Neural progenitor cell (in vitro differentiated cells): Measurements from ENCODE around the gene TRAPPC11. TPM values are rescaled to one million over a fixed set of nuclear protein-coding genes. Genes with fewer than 3 reads are reported as not detected.
"Not testable (repeated sequence)": the region's sequence is repeated elsewhere in the genome, so short reads cannot be mapped to it uniquely, and the experiment has no call there.

Experiments
- DNase-seq: peaks from one replicate; pipeline ENCODE4 v3.0.0-alpha.2; 2016; ENCODE audit warnings: low spot score
- H2AFZ ChIP-seq: fragments of 200-600 bp; sonication (generic); replicated peaks from 2 replicates; pipeline ENCODE4 v1.6.1; 2016; ENCODE audit warnings: antibody characterized with exemption
- H3F3A ChIP-seq: fragments of 200-600 bp; sonication (generic); 2 replicates; pipeline ENCODE4 v1.6.1; 2016; ENCODE audit warnings: antibody characterized with exemption, low read depth
- H3K27ac ChIP-seq: fragments of 200-600 bp; sonication (generic); 2 replicates; pipeline ENCODE4 v1.5.1; 2016; ENCODE audit warnings: mild to moderate bottlenecking
- H3K27me3 ChIP-seq: fragments of 200-600 bp; sonication (generic); 2 replicates; pipeline ENCODE4 v1.6.1; 2016; ENCODE audit warnings: mild to moderate bottlenecking, moderate library complexity
- H3K36me3 ChIP-seq: fragments of 200-600 bp; sonication (generic); 2 replicates; pipeline ENCODE4 v1.5.1; 2016
- H3K4me1 ChIP-seq: fragments of 200-600 bp; sonication (generic); 2 replicates; pipeline ENCODE4 v1.6.1; 2016; ENCODE audit warnings: mixed run types
- H3K4me2 ChIP-seq: fragments of 200-600 bp; sonication (generic); 2 replicates; pipeline ENCODE4 v1.6.1; 2016
- H3K4me3 ChIP-seq: fragments of 200-600 bp; sonication (generic); 2 replicates; pipeline ENCODE4 v1.5.1; 2016
- H3K79me2 ChIP-seq: fragments of 200-600 bp; sonication (generic); 2 replicates; pipeline ENCODE4 v1.6.1; 2016; ENCODE audit warnings: low read depth
- H3K9ac ChIP-seq: fragments of 200-600 bp; sonication (generic); 2 replicates; pipeline ENCODE4 v1.6.1; 2016
- H3K9me3 ChIP-seq: fragments of 200-600 bp; sonication (generic); 2 replicates; pipeline ENCODE4 v1.5.1; 2016; ENCODE audit warnings: low read depth
- H4K20me1 ChIP-seq: fragments of 200-600 bp; sonication (generic); 2 replicates; pipeline ENCODE4 v1.6.1; 2016; ENCODE audit warnings: low read depth
- H3K27ac Mint-ChIP-seq: 3 replicates; pipeline ENCODE4 v1.8.0; 2021; ENCODE audit warnings: mixed read lengths
- H3K27me3 Mint-ChIP-seq: 2 replicates; pipeline ENCODE4 v1.8.0; 2022; ENCODE audit warnings: low read depth, mild to moderate bottlenecking, inconsistent platforms, moderate library complexity, mixed read lengths; ENCODE audit not compliant: insufficient read depth
- H3K36me3 Mint-ChIP-seq: 3 replicates; pipeline ENCODE4 v1.8.0; 2021; ENCODE audit warnings: mixed read lengths
- H3K4me1 Mint-ChIP-seq: 3 replicates; pipeline ENCODE4 v1.8.0; 2021; ENCODE audit warnings: mixed read lengths
- H3K4me3 Mint-ChIP-seq: 3 replicates; pipeline ENCODE4 v1.8.0; 2021; ENCODE audit warnings: mild to moderate bottlenecking, moderate library complexity, mixed read lengths
- H3K9me3 Mint-ChIP-seq: 3 replicates; pipeline ENCODE4 v1.8.0; 2020; ENCODE audit warnings: mixed read lengths
- CTCF ChIP-seq: fragments of 200-600 bp; sonication (generic); IDR thresholded peaks from 2 replicates; pipeline ENCODE4 v1.5.1; 2017; ENCODE audit warnings: antibody characterized with exemption, mild to moderate bottlenecking
- EZH2 ChIP-seq: fragments of 200-600 bp; sonication (generic); IDR thresholded peaks from 2 replicates; pipeline ENCODE4 v1.6.1; 2017; ENCODE audit warnings: antibody characterized with exemption, mild to moderate bottlenecking, moderate library complexity
- EZH2phosphoT487 ChIP-seq: fragments of 200-600 bp; sonication (generic); IDR thresholded peaks from 2 replicates; pipeline ENCODE4 v1.6.1; 2017; ENCODE audit warnings: antibody characterized with exemption
- total RNA-seq: library from RNA; depleted of rRNA; stranded (reverse); fragments of >200 nt; gene quantifications from 2 replicates; pipeline ENCODE4 v1.2.3, GENCODE V29; 2015; ENCODE audit warnings: low replicate concordance

TRAPPC11 gene
- total RNA-seq, 1 donor from 2014 or later, result 110 TPM

GRCh38 chr4:183624548-183624947 is 34.5 kb upstream of the TRAPPC11 start:
- H3K27me3 Mint-ChIP-seq, result peaks cover 5% of the 10 kb centered on the region
- no peak for DNase-seq
- no peak overlapping the region for H3K4me3 ChIP-seq
- no peaks in the 10 kb centered on the region for H3K79me2 ChIP-seq
- H3K27ac Mint-ChIP-seq, result no peak overlapping the region
- no peak overlapping the region for H3K4me3 Mint-ChIP-seq
- H3K36me3 ChIP-seq, result no peaks in the 10 kb centered on the region
- no peak overlapping the region for H2AFZ ChIP-seq
- TF ChIP-seq EZH2phosphoT487, result no peak
- TF ChIP-seq CTCF, result no peak
- no peak for TF ChIP-seq EZH2
- no peaks in the 10 kb centered on the region for H3K9me3 Mint-ChIP-seq
- H3K4me1 Mint-ChIP-seq, result peaks cover 3% of the 10 kb centered on the region
- no peaks in the 10 kb centered on the region for H3F3A ChIP-seq
- H3K9me3 ChIP-seq, result no peaks in the 10 kb centered on the region
- H3K27me3 ChIP-seq, result no peaks in the 10 kb centered on the region
- H3K27ac ChIP-seq, result no peak overlapping the region
- H3K4me2 ChIP-seq, result no peak overlapping the region
- H3K4me1 ChIP-seq, result no peaks in the 10 kb centered on the region
- H4K20me1 ChIP-seq, result no peaks in the 10 kb centered on the region
- no peak overlapping the region for H3K9ac ChIP-seq
- no peaks in the 10 kb centered on the region for H3K36me3 Mint-ChIP-seq

- no peaks in the 10 kb centered on the region for H3K36me3 ChIP-seq
- H3K4me3 ChIP-seq, result no peak overlapping the region
- H3K36me3 Mint-ChIP-seq, result no peaks in the 10 kb centered on the region
- no peaks in the 10 kb centered on the region for H3F3A ChIP-seq
- no peak for DNase-seq
- H2AFZ ChIP-seq, result no peak overlapping the region
- H3K4me2 ChIP-seq, result no peak overlapping the region
- H3K27me3 Mint-ChIP-seq, result peaks cover 7% of the 10 kb centered on the region
- no peaks in the 10 kb centered on the region for H3K9me3 Mint-ChIP-seq
- H3K27ac Mint-ChIP-seq, result no peak overlapping the region
- H3K79me2 ChIP-seq, result no peaks in the 10 kb centered on the region
- H3K9ac ChIP-seq, result no peak overlapping the region
- H4K20me1 ChIP-seq, result no peaks in the 10 kb centered on the region
- H3K27ac ChIP-seq, result no peak overlapping the region
- no peaks in the 10 kb centered on the region for H3K4me1 ChIP-seq
- TF ChIP-seq EZH2phosphoT487 (no peak), CTCF (no peak)
- H3K4me3 Mint-ChIP-seq, result no peak overlapping the region
- peaks cover 3% of the 10 kb centered on the region for H3K4me1 Mint-ChIP-seq
- no peaks in the 10 kb centered on the region for H3K9me3 ChIP-seq
- H3K27me3 ChIP-seq, result no peaks in the 10 kb centered on the region
These were observed 32.9 kb upstream of the TRAPPC11 start for GRCh38 chr4:183626168-183626567.

DNA sequence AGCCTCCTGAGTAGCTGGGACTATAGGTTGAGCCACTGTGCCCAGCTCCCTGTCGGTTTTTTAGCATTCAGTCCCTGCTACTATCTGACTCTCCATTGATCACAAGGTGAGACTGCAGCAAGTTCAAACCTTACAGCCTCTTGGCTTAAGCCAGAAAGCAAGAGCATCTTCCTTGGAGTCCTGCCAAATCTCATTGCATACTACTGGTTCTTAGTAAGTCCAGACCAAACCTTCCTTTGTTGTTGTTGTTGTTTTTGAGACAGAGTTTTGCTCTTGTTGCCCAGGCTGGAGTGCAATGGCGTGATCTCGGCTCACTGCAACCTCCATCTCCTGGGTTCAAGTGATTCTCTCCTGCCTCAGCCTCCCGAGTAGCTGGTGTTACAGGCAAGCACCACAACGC is 31.8 kb upstream of the TRAPPC11 start:
- H3K27me3 Mint-ChIP-seq, H3K4me3 ChIP-seq, H3K9me3 ChIP-seq, H3K4me3 Mint-ChIP-seq, H3K36me3 Mint-ChIP-seq, H2AFZ ChIP-seq, H3F3A ChIP-seq, H4K20me1 ChIP-seq, DNase-seq, H3K27ac ChIP-seq, H3K4me2 ChIP-seq, H3K79me2 ChIP-seq, H3K9me3 Mint-ChIP-seq, H3K9ac ChIP-seq, H3K27me3 ChIP-seq, H3K36me3 ChIP-seq, H3K4me1 ChIP-seq, H3K27ac Mint-ChIP-seq, H3K4me1 Mint-ChIP-seq: not testable (repeated sequence)

DNA sequence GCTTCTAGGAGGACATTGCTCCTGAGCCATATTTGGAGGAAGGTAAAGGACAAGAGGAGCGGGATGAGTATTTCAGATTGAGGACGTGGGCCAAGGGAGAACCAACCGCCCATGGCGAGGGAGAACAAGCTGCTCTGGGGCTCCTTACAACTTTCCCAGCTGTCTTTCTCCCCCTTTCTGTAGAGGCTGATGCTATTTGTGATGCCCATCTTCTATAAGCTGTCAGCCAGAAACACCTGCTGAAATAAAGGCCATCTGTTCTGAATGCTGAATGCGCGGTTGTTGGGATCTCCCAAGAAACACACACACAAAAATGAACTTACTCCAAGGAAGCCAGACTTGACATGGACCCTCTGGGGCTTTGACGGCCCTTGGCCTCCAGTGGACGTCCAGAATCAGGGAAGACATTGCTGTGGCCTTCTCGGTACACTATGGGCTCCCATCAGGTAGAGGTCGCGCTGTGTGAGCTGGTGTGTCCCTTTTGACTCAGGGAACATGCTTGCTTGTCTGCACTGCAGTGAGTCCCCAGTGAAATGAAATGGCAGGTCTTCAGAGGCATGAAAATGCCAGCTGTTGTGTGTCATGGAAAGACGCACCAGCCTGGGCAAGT is 31.0 kb upstream of the TRAPPC11 start:
- no peaks in the 10 kb centered on the region for H3F3A ChIP-seq

More for the DNA sequence above, 31.0 kb upstream of the TRAPPC11 start:
- H3K9ac ChIP-seq, result no peak overlapping the region
- H3K4me1 Mint-ChIP-seq, result peaks cover 6% of the 10 kb centered on the region
- H2AFZ ChIP-seq, result no peak overlapping the region
- H3K4me2 ChIP-seq, result no peak overlapping the region
- no peaks in the 10 kb centered on the region for H3K36me3 ChIP-seq
- peak overlapping the region; percentile 9 for H3K27ac Mint-ChIP-seq
- H3K4me1 ChIP-seq, result no peaks in the 10 kb centered on the region
- TF ChIP-seq EZH2 (no peak), CTCF (no peak), EZH2phosphoT487 (no peak)
- no peaks in the 10 kb centered on the region for H3K79me2 ChIP-seq
- H3K36me3 Mint-ChIP-seq, result no peaks in the 10 kb centered on the region
- H3K27me3 Mint-ChIP-seq, result peaks cover 7% of the 10 kb centered on the region
- no peaks in the 10 kb centered on the region for H3K9me3 ChIP-seq
- no peaks in the 10 kb centered on the region for H4K20me1 ChIP-seq
- H3K9me3 Mint-ChIP-seq, result no peaks in the 10 kb centered on the region
- H3K4me3 Mint-ChIP-seq, result no peak overlapping the region
- H3K27me3 ChIP-seq, result no peaks in the 10 kb centered on the region
- H3K4me3 ChIP-seq, result no peak overlapping the region
- H3K27ac ChIP-seq, result no peak overlapping the region
- DNase-seq, result no peak
